Caco-2 (cell line): ENCODE results near the gene NHERF2. TPM values are rescaled to one million over a fixed set of nuclear protein-coding genes. Genes with fewer than 3 reads are reported as not detected.

Source experiments
- BruUV-seq: library from RNA; stranded (reverse); fragments of 400-500 nt; replicated peaks from 2 replicates; lab custom pipeline; 2021; lab: Mats Ljungman, UMichigan
- CTCF ChIA-PET: fragments of 300-600 bp; sonication (Branson Sonifier 250); formaldehyde crosslinking; loops from one replicate; lab custom pipeline; 2022; ENCODE audit warnings: antibody characterized with exemption; lab: Charles Lee
- POLR2A ChIA-PET: fragments of 300-600 bp; sonication (Branson Sonifier 250); formaldehyde crosslinking; loops from one replicate; lab custom pipeline; 2022; ENCODE audit warnings: antibody characterized with exemption; lab: Charles Lee
- DNase-seq, 2 experiments: peaks; one replicate each; pipeline versions ENCODE4 v3.0.0 to v3.0.0-alpha.2; 2020 to 2022
- H3K27me3 ChIP-seq: replicated peaks from 2 replicates; pipeline ENCODE4 v1.6.0; 2011; ENCODE audit warnings: low read length; ENCODE audit not compliant: control insufficient read depth, insufficient read depth
- H3K36me3 ChIP-seq: 2 replicates; pipeline ENCODE4 v1.5.1; 2011; ENCODE audit warnings: low read length; ENCODE audit not compliant: control insufficient read depth, insufficient read depth
- H3K4me1 ChIP-seq: fragments of 250-450 bp; sonication (Bioruptor Pico); 2 replicates; pipeline ENCODE4 v1.5.1; 2020; ENCODE audit warnings: mild to moderate bottlenecking
- H3K4me3 ChIP-seq: 2 replicates; pipeline ENCODE4 v1.5.1; 2011; ENCODE audit warnings: low read depth, mild to moderate bottlenecking, control low read depth, low read length
- H3K9me3 ChIP-seq: fragments of 250-450 bp; sonication (Bioruptor Pico); 2 replicates; pipeline ENCODE4 v1.5.1; 2020; ENCODE audit warnings: mild to moderate bottlenecking, moderate library complexity
- H3K27ac Mint-ChIP-seq: one replicate; pipeline ENCODE4 v1.8.0; 2022; ENCODE audit warnings: mixed read lengths; ENCODE audit not compliant: unreplicated experiment
- H3K27me3 Mint-ChIP-seq: one replicate; pipeline ENCODE4 v1.8.0; 2022; ENCODE audit warnings: mixed read lengths; ENCODE audit not compliant: insufficient read depth, unreplicated experiment
- H3K36me3 Mint-ChIP-seq: one replicate; pipeline ENCODE4 v1.8.0; 2022; ENCODE audit warnings: mild to moderate bottlenecking, mixed read lengths; ENCODE audit not compliant: insufficient read depth, unreplicated experiment
- H3K4me1 Mint-ChIP-seq: one replicate; pipeline ENCODE4 v1.8.0; 2022; ENCODE audit warnings: low read depth, mixed read lengths; ENCODE audit not compliant: unreplicated experiment
- H3K4me3 Mint-ChIP-seq: one replicate; pipeline ENCODE4 v1.8.0; 2022; ENCODE audit warnings: mild to moderate bottlenecking, moderate library complexity, mixed read lengths; ENCODE audit not compliant: unreplicated experiment
- H3K9me3 Mint-ChIP-seq: one replicate; pipeline ENCODE4 v1.8.0; 2022; ENCODE audit warnings: mixed read lengths; ENCODE audit not compliant: unreplicated experiment
- CTCF ChIP-seq, 2 experiments: fragments of 200-600 bp in 1 of 2; IDR thresholded peaks; 1 replicate in 1 of 2; 2 replicates in 1 of 2; pipeline versions ENCODE4 v1.5.1 to v1.8.0; 2011 to 2022; ENCODE audit warnings: antibody characterized with exemption in 1 of 2, control low read depth in 1 of 2, inconsistent platforms in 1 of 2, low read depth in 1 of 2, low read length in 1 of 2, mild to moderate bottlenecking in 1 of 2, moderate library complexity in 1 of 2; ENCODE audit not compliant: insufficient read depth in 1 of 2, severe bottlenecking in 1 of 2, unreplicated experiment in 1 of 2
- intact Hi-C: fragments of 100-400 bp; cut with micrococcal nuclease; formaldehyde crosslinking; loops from one replicate; pipeline ENCODE4 v1.10.0; 2022; ENCODE audit not compliant: unreplicated experiment
- total RNA-seq: library from RNA; stranded (reverse); gene quantifications from 2 replicates; pipeline ENCODE4 v1.2.3, GENCODE V29; 2022

Gene NHERF2
- total RNA-seq, 1 experiment from 2014 or later: 26.6 TPM

DNA sequence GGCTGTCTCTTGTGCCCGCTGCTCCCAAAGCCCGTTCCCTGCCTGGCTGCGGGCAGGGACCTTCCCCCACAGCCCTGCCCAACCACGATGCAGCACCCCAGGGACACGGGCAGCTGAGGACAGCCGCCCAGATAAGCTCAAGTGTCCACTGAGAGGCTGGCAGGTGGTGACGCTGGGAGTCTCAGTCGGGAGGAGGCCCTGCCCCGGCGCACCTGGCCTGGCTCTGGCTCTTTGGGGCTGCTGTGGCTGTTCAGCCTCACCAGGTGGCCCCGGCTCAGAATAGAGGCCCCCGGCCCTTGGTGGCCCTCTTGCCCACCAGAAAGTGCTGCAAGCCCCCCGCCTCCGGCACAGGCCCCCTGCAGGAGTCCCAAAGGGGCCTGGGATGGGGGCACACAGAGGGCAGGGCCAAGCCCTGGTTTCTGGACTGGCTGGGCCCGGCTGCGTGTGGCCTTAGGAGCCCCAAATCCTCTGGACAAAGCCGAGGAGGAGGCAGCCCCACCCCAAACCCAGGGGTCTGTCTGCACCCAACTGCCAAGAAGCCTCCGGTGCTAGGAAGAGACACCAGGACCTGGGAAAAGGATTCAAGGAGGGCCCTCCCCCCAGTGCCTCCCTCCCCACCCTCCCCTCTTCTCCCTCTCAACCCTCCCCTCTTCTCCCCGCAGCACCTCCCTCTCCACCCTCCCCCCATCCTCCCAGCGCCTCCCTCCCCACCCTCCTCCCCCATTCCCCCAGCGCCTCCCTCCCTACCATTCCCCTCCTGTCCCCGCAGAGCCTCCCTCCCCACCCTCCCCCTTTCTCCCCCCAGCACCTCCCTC is 15.7 kb downstream of the NHERF2 start:
- no peak for TF ChIP-seq CTCF (IDR thresholded peaks at IDR 0.05; ENCODE audit: insufficient read depth in 1 of 2, low read depth in 1 of 2, low read length in 1 of 2, severe bottlenecking in 1 of 2, unreplicated experiment in 1 of 2)
- H3K9me3 ChIP-seq: no peaks in the 10 kb centered on the region
- ChIA-PET POLR2A (no interaction called here), CTCF (no interaction called here)
- Mint-ChIP-seq H3K4me1 (peaks cover 12% of the 10 kb centered on the region), H3K36me3 (peaks cover 16% of the 10 kb centered on the region), H3K27me3 (no peaks in the 10 kb centered on the region), H3K9me3 (no peaks in the 10 kb centered on the region), H3K4me3 (no peak overlapping the region), H3K27ac (no peak overlapping the region)
- no peak overlapping the region for H3K4me3 ChIP-seq
- H3K4me1 ChIP-seq: peaks cover 4% of the 10 kb centered on the region; the same call in 1 of the 2 replicates
- BruUV-seq: no TSS peak
- no peak for DNase-seq
- intact Hi-C loops: no loop called here
- no peaks in the 10 kb centered on the region for H3K27me3 ChIP-seq
- no peaks in the 10 kb centered on the region for H3K36me3 ChIP-seq

DNA sequence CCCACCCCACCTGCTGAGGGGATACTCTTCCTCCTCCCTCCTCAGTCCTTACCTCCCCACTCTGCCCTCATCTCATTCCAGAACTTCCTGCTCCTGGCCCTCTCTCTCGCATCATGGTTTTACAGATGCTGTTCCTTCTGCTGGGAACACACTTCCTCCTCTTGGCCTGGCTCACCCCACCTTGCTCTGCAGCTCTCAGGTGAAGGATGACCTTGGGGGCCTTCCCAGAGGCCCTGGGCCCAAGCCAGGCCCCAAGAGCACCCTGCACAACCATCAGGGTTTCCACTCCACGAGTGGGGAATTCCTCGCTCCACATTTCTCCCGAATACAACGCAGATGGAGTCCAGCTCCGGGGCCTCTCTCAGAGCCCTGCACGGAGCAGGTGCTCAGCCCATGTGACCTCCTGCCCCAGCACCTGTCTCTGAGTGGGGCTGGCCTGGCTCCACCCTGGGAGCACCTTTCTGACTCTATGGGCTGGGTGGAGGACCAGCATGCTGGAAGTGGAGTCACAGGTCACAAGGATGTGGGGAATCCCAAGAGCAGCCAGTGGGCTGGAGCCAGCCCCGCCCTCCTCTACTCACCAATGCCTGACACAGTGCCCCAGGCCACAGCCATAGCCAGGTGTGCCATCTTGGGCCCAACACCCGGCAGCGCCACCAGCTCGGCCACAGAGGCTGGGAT is 16.4 kb downstream of the NHERF2 start:
- no peaks in the 10 kb centered on the region for H3K27me3 Mint-ChIP-seq

More for the DNA sequence above, 16.4 kb downstream of the NHERF2 start:
- Histone ChIP-seq H3K36me3 (no peaks in the 10 kb centered on the region), H3K4me1 (peaks cover 4% of the 10 kb centered on the region; the same call in 1 of the 2 replicates), H3K9me3 (no peaks in the 10 kb centered on the region), H3K27me3 (no peaks in the 10 kb centered on the region), H3K4me3 (no peak overlapping the region)
- intact Hi-C loops: no loop called here
- ChIA-PET CTCF (no interaction called here), POLR2A (no interaction called here)
- H3K4me3 Mint-ChIP-seq: no peak overlapping the region
- peaks cover 11% of the 10 kb centered on the region for H3K36me3 Mint-ChIP-seq
- no peaks in the 10 kb centered on the region for H3K9me3 Mint-ChIP-seq
- H3K27ac Mint-ChIP-seq: peak overlapping the region; percentile 24
- TF ChIP-seq CTCF (IDR thresholded peaks at IDR 0.05; ENCODE audit: insufficient read depth in 1 of 2, low read depth in 1 of 2, low read length in 1 of 2, severe bottlenecking in 1 of 2, unreplicated experiment in 1 of 2): no peak
- H3K4me1 Mint-ChIP-seq: peaks cover 12% of the 10 kb centered on the region
- no TSS peak for BruUV-seq
- DNase-seq: no peak
